A673 (cell line): Measurements from ENCODE around the gene ID3. TPM values are rescaled to one million over a fixed set of nuclear protein-coding genes. Genes with fewer than 3 reads are reported as not detected.

ENCODE experiments used
- BruUV-seq: library from RNA; stranded (reverse); fragments of 400-500 nt; replicated peaks from 2 replicates; lab custom pipeline; 2021; lab: Mats Ljungman, UMichigan
- CTCF ChIA-PET: fragments of 300-600 bp; sonication (Branson Sonifier 250); formaldehyde crosslinking; loops from one replicate; lab custom pipeline; 2022; ENCODE audit warnings: antibody characterized with exemption; lab: Charles Lee
- POLR2A ChIA-PET: fragments of 300-600 bp; sonication (Branson Sonifier 250); formaldehyde crosslinking; loops from one replicate; lab custom pipeline; 2022; ENCODE audit warnings: antibody characterized with exemption; ENCODE audit not compliant: low non-redundant PET; lab: Charles Lee
- DNase-seq: peaks from one replicate; pipeline ENCODE4 v3.0.0-alpha.2; 2015; ENCODE audit warnings: low spot score
- H3K27ac ChIP-seq: fragments of 200-600 bp; sonication (generic); 2 replicates; pipeline ENCODE4 v1.5.1; 2016; ENCODE audit warnings: mixed run types, low read depth, mild to moderate bottlenecking, mixed read lengths, antibody characterized with exemption, low read length; ENCODE audit not compliant: poor library complexity, severe bottlenecking
- H3K27me3 ChIP-seq: fragments of 200-600 bp; sonication (generic); replicated peaks from 2 replicates; pipeline ENCODE4 v1.6.1; 2017; ENCODE audit warnings: mixed run types, low read depth, mild to moderate bottlenecking, mixed read lengths, antibody characterized with exemption, low read length; ENCODE audit not compliant: insufficient read depth, poor library complexity
- H3K36me3 ChIP-seq: fragments of 200-600 bp; sonication (generic); 2 replicates; pipeline ENCODE4 v1.6.1; 2016; ENCODE audit warnings: mixed run types, mild to moderate bottlenecking, mixed read lengths, antibody characterized with exemption, low read length; ENCODE audit not compliant: insufficient read depth, poor library complexity, severe bottlenecking
- H3K4me1 ChIP-seq: fragments of 200-600 bp; sonication (generic); 2 replicates; pipeline ENCODE4 v1.6.1; 2017; ENCODE audit warnings: mixed run types, mild to moderate bottlenecking, mixed read lengths, antibody characterized with exemption, low read length; ENCODE audit not compliant: insufficient read depth, poor library complexity, severe bottlenecking
- H3K4me3 ChIP-seq: fragments of 200-600 bp; sonication (generic); 2 replicates; pipeline ENCODE4 v1.5.1; 2016; ENCODE audit warnings: low read depth, mixed run types, mild to moderate bottlenecking, mixed read lengths, low read length; ENCODE audit not compliant: poor library complexity, severe bottlenecking
- H3K9me3 ChIP-seq: fragments of 200-600 bp; sonication (generic); 2 replicates; pipeline ENCODE4 v1.6.1; 2016; ENCODE audit warnings: mixed run types, low read depth, mild to moderate bottlenecking, mixed read lengths, antibody characterized with exemption, low read length; ENCODE audit not compliant: poor library complexity, severe bottlenecking
- EZH2 ChIP-seq: fragments of 200-600 bp; sonication (generic); IDR thresholded peaks from 2 replicates; pipeline ENCODE4 v1.6.1; 2017; ENCODE audit warnings: borderline replicate concordance, low read depth, mild to moderate bottlenecking, mixed read lengths, antibody characterized with exemption, low read length; ENCODE audit not compliant: poor library complexity, severe bottlenecking
- intact Hi-C: fragments of 100-400 bp; cut with micrococcal nuclease; formaldehyde crosslinking; loops from one replicate; pipeline ENCODE4 v1.10.0; 2022; ENCODE audit not compliant: unreplicated experiment
- total RNA-seq: library from RNA; stranded (reverse); gene quantifications from 2 replicates; pipeline ENCODE4 v1.2.3, GENCODE V29; 2021
- TF ChIP-seq, protein P1 (sequence below): fragments of 300-800, 200-600 bp; sonication (generic); conservative IDR thresholded peaks from 2 replicates; pipeline ENCODE4 v1.5.1; 2017; ENCODE audit warnings: low read depth, mild to moderate bottlenecking, antibody characterized with exemption, low read length, moderate library complexity, mixed read lengths

ID3 gene
- total RNA-seq, 1 experiment from 2014 or later: 140 TPM

DNA sequence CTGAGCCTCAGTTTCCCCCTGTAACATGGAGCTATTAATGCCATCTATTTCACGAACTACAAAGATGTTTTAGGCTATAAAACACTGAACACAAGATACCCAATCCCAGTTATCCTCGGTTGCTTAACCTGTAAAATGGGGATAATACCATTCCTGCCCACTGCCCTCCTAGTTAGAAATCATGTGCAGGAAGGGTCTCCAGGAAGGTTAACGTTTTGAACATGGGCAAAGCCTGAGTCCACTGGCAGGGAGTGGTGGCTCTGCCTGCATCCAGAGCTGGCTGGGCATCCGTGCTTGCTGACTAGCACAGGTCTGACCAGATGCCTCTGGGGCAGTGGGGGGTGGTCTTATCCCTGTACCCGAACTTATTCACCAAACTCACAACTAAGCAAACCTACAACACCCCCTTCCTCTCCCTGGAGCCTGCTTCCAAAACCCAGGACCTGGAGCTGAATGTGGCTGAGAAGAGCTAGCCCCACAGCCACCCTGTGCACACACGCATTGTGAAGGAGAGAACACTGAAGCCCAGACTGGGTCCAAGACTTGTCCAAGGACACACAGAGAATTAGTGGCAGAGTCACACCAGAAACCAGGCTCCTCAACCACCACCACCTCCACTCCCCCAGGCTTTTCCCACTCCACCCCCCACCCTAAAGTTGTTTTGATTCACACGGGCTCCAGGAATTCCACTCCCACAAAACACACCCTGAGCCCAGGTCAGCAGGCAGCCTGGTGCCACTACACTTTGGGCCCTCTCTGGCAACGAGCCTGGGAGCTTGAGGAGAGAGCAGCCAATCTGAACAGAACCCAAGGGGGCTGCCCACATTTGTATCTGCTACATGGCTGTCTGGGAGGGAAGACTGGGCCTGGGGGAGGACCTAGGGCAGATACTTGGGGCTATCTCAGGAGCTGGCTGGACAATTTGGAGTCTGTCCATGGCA, 29.9 kb downstream of the ID3 start:
- POLR2A ChIA-PET: interaction anchor here (0.6 kb wide), 1 partner anchor 883 kb away, joined by 11 read pairs; no protein-coding TSS in a partner anchor
- no peaks in the 10 kb centered on the region for H3K9me3 ChIP-seq
- H3K4me1 ChIP-seq: peaks cover 46% of the 10 kb centered on the region
- intact Hi-C loops: loop anchor here (10.0 kb wide), 1 partner anchor 435 kb away; no protein-coding TSS in a partner anchor
- H3K27ac ChIP-seq: peak overlapping the region; percentile 93
- TF ChIP-seq, protein P1, sequence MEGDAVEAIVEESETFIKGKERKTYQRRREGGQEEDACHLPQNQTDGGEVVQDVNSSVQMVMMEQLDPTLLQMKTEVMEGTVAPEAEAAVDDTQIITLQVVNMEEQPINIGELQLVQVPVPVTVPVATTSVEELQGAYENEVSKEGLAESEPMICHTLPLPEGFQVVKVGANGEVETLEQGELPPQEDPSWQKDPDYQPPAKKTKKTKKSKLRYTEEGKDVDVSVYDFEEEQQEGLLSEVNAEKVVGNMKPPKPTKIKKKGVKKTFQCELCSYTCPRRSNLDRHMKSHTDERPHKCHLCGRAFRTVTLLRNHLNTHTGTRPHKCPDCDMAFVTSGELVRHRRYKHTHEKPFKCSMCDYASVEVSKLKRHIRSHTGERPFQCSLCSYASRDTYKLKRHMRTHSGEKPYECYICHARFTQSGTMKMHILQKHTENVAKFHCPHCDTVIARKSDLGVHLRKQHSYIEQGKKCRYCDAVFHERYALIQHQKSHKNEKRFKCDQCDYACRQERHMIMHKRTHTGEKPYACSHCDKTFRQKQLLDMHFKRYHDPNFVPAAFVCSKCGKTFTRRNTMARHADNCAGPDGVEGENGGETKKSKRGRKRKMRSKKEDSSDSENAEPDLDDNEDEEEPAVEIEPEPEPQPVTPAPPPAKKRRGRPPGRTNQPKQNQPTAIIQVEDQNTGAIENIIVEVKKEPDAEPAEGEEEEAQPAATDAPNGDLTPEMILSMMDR: no peak
- TF ChIP-seq EZH2: no peak
- TSS peak; percentile 52 for BruUV-seq
- CTCF ChIA-PET: interaction anchor here (0.6 to 2.7 kb wide), 3 partner anchors 10 to 361 kb away, joined by 5 to 12 read pairs (median 10); partner anchors contain the start of gene LUZP1
- DNase-seq: no peak
- H3K36me3 ChIP-seq: peaks cover 2% of the 10 kb centered on the region
- H3K27me3 ChIP-seq: no peaks in the 10 kb centered on the region
- H3K4me3 ChIP-seq: peak overlapping the region; percentile 84

DNA sequence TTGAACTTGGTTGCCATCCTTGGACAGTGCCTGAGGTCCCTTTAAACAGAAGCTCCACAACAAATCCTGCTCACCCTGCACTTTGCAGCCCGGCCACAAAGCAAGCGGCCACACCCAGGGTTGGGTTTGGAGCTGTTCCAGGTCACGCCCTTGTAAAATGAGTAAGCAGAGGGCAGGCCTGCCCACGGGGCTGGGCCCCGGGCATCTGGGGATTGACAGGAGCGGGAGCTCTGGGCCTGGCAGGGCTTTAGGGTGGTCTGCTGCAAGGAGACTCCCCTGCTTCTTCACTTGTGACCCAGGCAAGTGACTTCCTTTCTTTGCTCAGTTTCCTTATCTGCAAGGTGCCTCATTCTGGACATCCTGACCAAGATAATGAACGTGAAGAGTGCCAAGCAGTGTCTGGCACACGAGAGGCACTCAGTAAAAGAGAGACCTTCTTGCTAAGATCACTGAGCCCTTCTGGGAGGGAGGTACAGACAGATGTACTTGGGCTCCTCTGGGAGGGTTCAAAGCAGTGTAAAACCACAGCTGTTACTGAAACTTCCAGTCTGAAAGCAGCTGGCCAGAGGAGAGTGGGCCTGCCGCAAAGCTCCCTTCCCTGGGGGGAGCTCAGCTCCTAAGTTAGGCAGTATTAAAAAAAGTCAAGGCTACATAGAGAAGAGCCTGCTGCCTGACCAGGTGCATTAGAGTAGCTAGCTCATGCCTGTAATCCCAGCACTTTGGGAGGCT, 30.9 kb downstream of the ID3 start:
- H3K36me3 ChIP-seq: peaks cover 9% of the 10 kb centered on the region
- H3K9me3 ChIP-seq: no peaks in the 10 kb centered on the region
- H3K27me3 ChIP-seq: no peaks in the 10 kb centered on the region
- ChIA-PET POLR2A (no interaction called here), CTCF (interaction anchor here (0.5 to 2.7 kb wide), 3 partner anchors 11 to 479 kb away, joined by 3 to 12 read pairs (median 10); no protein-coding TSS in a partner anchor)
- intact Hi-C loops: no loop called here
- no TSS peak for BruUV-seq
- peaks cover 50% of the 10 kb centered on the region for H3K4me1 ChIP-seq
- DNase-seq: peak; percentile 87
- TF ChIP-seq EZH2: no peak
- TF ChIP-seq, protein P1: no peak
- peak overlapping the region; percentile 93 for H3K27ac ChIP-seq
- H3K4me3 ChIP-seq: peak overlapping the region; percentile 84

DNA sequence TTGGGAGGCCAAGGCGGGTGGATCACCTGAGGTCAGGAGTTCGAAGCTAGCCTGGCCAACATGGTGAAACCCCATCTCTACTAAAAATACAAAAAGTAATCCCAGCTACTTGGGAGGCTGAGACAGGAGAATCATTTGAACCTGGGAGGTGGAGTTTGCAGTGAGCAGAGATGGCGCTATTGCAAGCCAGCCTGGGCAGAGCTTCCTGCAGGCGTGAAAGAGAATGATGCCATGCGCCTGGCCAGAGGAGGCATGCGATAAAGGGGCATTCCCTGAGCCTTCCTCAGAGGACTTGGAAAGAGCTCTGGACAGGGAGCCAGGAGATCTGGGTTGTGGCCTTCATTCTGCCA, 31.4 kb downstream of the ID3 start:
- TF ChIP-seq, protein P1: 0 out of 2 replicates have a peak, but pooled peaks have one; percentile 27
- no peak for TF ChIP-seq EZH2
- Histone ChIP-seq H3K4me1 (peaks cover 50% of the 10 kb centered on the region), H3K36me3 (peaks cover 9% of the 10 kb centered on the region), H3K9me3 (no peaks in the 10 kb centered on the region), H3K4me3 (no peak overlapping the region), H3K27me3 (no peaks in the 10 kb centered on the region), H3K27ac (no peak overlapping the region)
- ChIA-PET CTCF (interaction anchor here (2.2 to 2.7 kb wide), 2 partner anchors 12 to 31 kb away, joined by 10 to 12 read pairs; no protein-coding TSS in a partner anchor), POLR2A (no interaction called here)
- no TSS peak for BruUV-seq
- intact Hi-C loops: no loop called here
- no peak for DNase-seq
